22Rv1 (cell line): Measurements from ENCODE around the gene TNRC6B.

Experiments
- CTCF ChIP-seq: fragments of 450-650 bp; IDR thresholded peaks from 2 replicates; pipeline ENCODE4 v1.5.1; 2017; ENCODE audit warnings: mild to moderate bottlenecking
- ZFX ChIP-seq: fragments of 450-650 bp; IDR thresholded peaks from 2 replicates; pipeline ENCODE4 v1.6.1; 2017; ENCODE audit warnings: antibody characterized with exemption, borderline replicate concordance

DNA sequence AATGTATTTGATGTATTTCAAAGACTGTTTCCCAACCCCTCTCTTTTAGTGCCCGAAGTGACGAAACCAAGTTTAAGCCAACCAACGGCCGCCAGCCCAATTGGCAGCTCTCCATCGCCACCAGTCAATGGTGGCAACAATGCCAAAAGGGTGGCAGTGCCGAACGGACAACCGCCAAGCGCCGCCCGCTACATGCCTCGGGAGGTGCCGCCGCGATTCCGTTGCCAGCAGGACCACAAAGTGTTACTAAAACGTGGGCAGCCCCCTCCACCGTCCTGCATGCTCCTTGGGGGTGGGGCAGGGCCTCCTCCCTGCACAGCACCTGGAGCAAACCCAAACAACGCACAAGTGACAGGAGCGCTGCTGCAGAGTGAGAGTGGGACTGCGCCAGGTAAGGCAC is 84.1 kb downstream of the TNRC6B start:
- TF ChIP-seq CTCF (no peak), ZFX (no peak)
